ENCODE measurements around the gene ZBTB8A.

DNA sequence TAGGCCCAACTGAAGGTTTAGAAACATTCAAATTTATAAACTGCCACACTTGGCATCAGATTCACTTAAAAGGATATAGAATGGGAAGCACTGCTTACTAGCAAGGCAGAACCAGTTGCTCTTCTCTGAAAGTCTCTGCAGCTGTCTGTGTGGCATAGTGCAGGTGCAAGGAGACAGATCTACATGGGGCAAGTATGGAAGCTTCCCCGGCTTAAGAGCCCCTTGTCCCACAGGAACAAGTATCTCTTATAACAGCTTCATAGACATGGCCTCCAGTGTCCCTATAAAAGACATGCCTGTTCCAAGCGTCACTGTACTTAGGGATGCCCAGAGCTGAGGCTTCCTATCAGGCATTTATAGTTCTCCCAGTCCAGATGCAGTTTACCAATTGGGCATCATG is 47.8 kb upstream of the ZBTB8A start:
- TF ChIP-seq POLR2A (IDR thresholded peaks at IDR 0.05; ENCODE audit: low read depth, low read length) (no peak), POLR2AphosphoS5 (IDR thresholded peaks at IDR 0.05; ENCODE audit: low read depth, low read length) (no peak)
